HEK293 (cell line): ENCODE data around the gene GMEB2.

Experiments
- CTCF ChIA-PET: fragments of 350-600 bp; formaldehyde crosslinking; extraction: SDS; loops from one replicate; lab custom pipeline; 2021; ENCODE audit warnings: antibody characterized with exemption; lab: Yijun Ruan, JAX
- POLR2A ChIA-PET: fragments of 300-600 bp; formaldehyde crosslinking; extraction: SDS; loops from one replicate; lab custom pipeline; 2020; ENCODE audit warnings: antibody characterized with exemption, inconsistent platforms; lab: Yijun Ruan, JAX
- H3K27ac ChIP-seq: fragments of 200-500 bp; sonication (Bioruptor generic); 2 replicates; pipeline ENCODE4 v1.5.1; 2014; ENCODE audit warnings: low read depth, low read length, control low read depth, inconsistent platforms; ENCODE audit errors: extremely low read depth
- H3K36me3 ChIP-seq, 2 experiments: fragments of 200-500 bp in 1 of 2; sonication (Bioruptor generic) in 1 of 2; 1 replicate in 1 of 2; 2 replicates in 1 of 2; pipeline ENCODE4 v1.5.1; 2014 to 2017; ENCODE audit warnings: inconsistent platforms in 2 of 2, low read length in 2 of 2; ENCODE audit not compliant: control insufficient read depth in 2 of 2, insufficient read depth in 1 of 2
- H3K4me1 ChIP-seq: fragments of 200-500 bp; sonication (Bioruptor generic); 2 replicates; pipeline ENCODE4 v1.5.1; 2014; ENCODE audit warnings: mild to moderate bottlenecking, low read length, inconsistent platforms; ENCODE audit not compliant: control insufficient read depth, insufficient read depth
- H3K4me3 ChIP-seq: 2 replicates; pipeline ENCODE4 v1.5.1; 2011; ENCODE audit warnings: low read depth, mild to moderate bottlenecking, control low read depth, low read length, moderate library complexity
- H3K9me3 ChIP-seq: fragments of 200-500 bp; sonication (Bioruptor generic); 2 replicates; pipeline ENCODE4 v1.5.1; 2014; ENCODE audit warnings: low read depth, low read length, inconsistent platforms; ENCODE audit not compliant: control insufficient read depth, insufficient read depth
- ATF2 ChIP-seq: fragments of 450-650 bp; formaldehyde crosslinking; IDR thresholded peaks from 2 replicates; pipeline ENCODE4 v1.5.1; 2016; ENCODE audit warnings: missing biosample characterization, missing genetic modification characterization, low read depth
- ELK4 ChIP-seq: IDR thresholded peaks from 2 replicates; pipeline ENCODE4 v1.6.1; 2011; ENCODE audit warnings: mild to moderate bottlenecking, low read depth, low read length, borderline replicate concordance
- HOXA7 ChIP-seq: sonication (generic); formaldehyde crosslinking; IDR thresholded peaks from 2 replicates; pipeline ENCODE4 v1.8.1; 2022; ENCODE audit warnings: missing genetic modification reagents, borderline replicate concordance
- KLF10 ChIP-seq: fragments of 450-650 bp; IDR thresholded peaks from 2 replicates; pipeline ENCODE4 v1.5.1; 2018; ENCODE audit warnings: missing biosample characterization, mild to moderate bottlenecking, missing genetic modification characterization
- PRDM4 ChIP-seq: fragments of 450-650 bp; formaldehyde crosslinking; IDR thresholded peaks from 2 replicates; pipeline ENCODE4 v1.5.1; 2017; ENCODE audit warnings: missing biosample characterization, missing genetic modification characterization
- ZBTB8A ChIP-seq: fragments of 450-650 bp; formaldehyde crosslinking; IDR thresholded peaks from 2 replicates; pipeline ENCODE4 v1.5.1; 2016; ENCODE audit warnings: missing biosample characterization, missing genetic modification characterization
- ZFP41 ChIP-seq: fragments of 450-650 bp; formaldehyde crosslinking; IDR thresholded peaks from 2 replicates; pipeline ENCODE4 v1.5.1; 2016; ENCODE audit warnings: missing biosample characterization, missing genetic modification characterization, borderline replicate concordance
- ZNF148 ChIP-seq: fragments of 450-650 bp; formaldehyde crosslinking; IDR thresholded peaks from 2 replicates; pipeline ENCODE4 v1.5.0; 2017; ENCODE audit warnings: missing biosample characterization, missing genetic modification characterization, borderline replicate concordance
- ZNF18 ChIP-seq: fragments of 450-650 bp; formaldehyde crosslinking; IDR thresholded peaks from 2 replicates; pipeline ENCODE4 v1.5.1; 2016; ENCODE audit warnings: missing biosample characterization, missing genetic modification characterization
- ZNF19 ChIP-seq: fragments of 450-650 bp; formaldehyde crosslinking; IDR thresholded peaks from 2 replicates; pipeline ENCODE4; 2016; ENCODE audit warnings: missing biosample characterization, missing genetic modification characterization, low read depth
- ZNF221 ChIP-seq: fragments of 450-650 bp; formaldehyde crosslinking; IDR thresholded peaks from 2 replicates; pipeline ENCODE4 v1.5.1; 2017; ENCODE audit warnings: missing biosample characterization, missing genetic modification characterization, borderline replicate concordance
- ZNF223 ChIP-seq: fragments of 450-650 bp; formaldehyde crosslinking; IDR thresholded peaks from 2 replicates; pipeline ENCODE4 v1.5.1; 2016; ENCODE audit warnings: missing biosample characterization, missing genetic modification characterization
- ZNF350 ChIP-seq: fragments of 450-650 bp; formaldehyde crosslinking; IDR thresholded peaks from 2 replicates; pipeline ENCODE4 v1.5.0; 2017; ENCODE audit warnings: missing biosample characterization, mild to moderate bottlenecking, missing genetic modification characterization
- ZNF398 ChIP-seq: fragments of 450-650 bp; formaldehyde crosslinking; IDR thresholded peaks from 2 replicates; pipeline ENCODE4 v1.5.1; 2017; ENCODE audit warnings: missing biosample characterization, missing genetic modification characterization
- ZNF600 ChIP-seq: fragments of 450-650 bp; formaldehyde crosslinking; IDR thresholded peaks from 2 replicates; pipeline ENCODE4 v1.5.1; 2016; ENCODE audit warnings: missing biosample characterization, missing genetic modification characterization

GMEB2 gene

GRCh38 chr20:63546956-63547724 lies 79.8 kb downstream of the GMEB2 start:
- POLR2A ChIA-PET, result interaction anchor here (1.1 to 1.6 kb wide), 2 partner anchors 22 to 26 kb away, joined by 3 to 7 read pairs; partner anchors contain the start of gene PPDPF

GRCh38 chr20:63546256-63546955 lies 80.5 kb downstream of the GMEB2 start:
- Histone ChIP-seq H3K27ac (no peak overlapping the region), H3K36me3 (no peaks in the 10 kb centered on the region), H3K4me3 (no peak overlapping the region), H3K4me1 (no peaks in the 10 kb centered on the region), H3K9me3 (no peaks in the 10 kb centered on the region)
- ChIA-PET POLR2A (interaction anchor here (0.6 to 1.6 kb wide), 3 partner anchors 23 to 28 kb away, joined by 3 to 7 read pairs (median 3); partner anchors contain the start of genes HELZ2 and PPDPF), CTCF (interaction anchor here (0.6 to 1.3 kb wide), 2 partner anchors 9 to 69 kb away, joined by 3 to 4 read pairs; no protein-coding TSS in a partner anchor)
- TF ChIP-seq ATF2 (no peak), ZNF223 (tag by site-specific recombination) (no peak), ZNF18 (tag by site-specific recombination) (no peak), ZNF350 (tag by site-specific recombination) (no peak), ZFP41 (tag by site-specific recombination) (no peak), ZNF398 (tag by site-specific recombination) (no peak), ZNF148 (tag by site-specific recombination) (no peak)

More at GRCh38 chr20:63546956-63547724, 79.8 kb downstream of the GMEB2 start:
- Histone ChIP-seq H3K4me1 (no peaks in the 10 kb centered on the region), H3K36me3 (no peaks in the 10 kb centered on the region), H3K27ac (no peak overlapping the region), H3K4me3 (no peak overlapping the region), H3K9me3 (no peaks in the 10 kb centered on the region)
- CTCF ChIA-PET, result interaction anchor here (0.6 to 1.3 kb wide), 2 partner anchors 9 to 70 kb away, joined by 3 to 4 read pairs; no protein-coding TSS in a partner anchor
- no peak for TF ChIP-seq KLF10 (tag by site-specific recombination)
- TF ChIP-seq ZNF600 (tag by site-specific recombination), result 0 out of 2 replicates have a peak, but pooled peaks have one; percentile 26
- no peak for TF ChIP-seq ZNF19 (tag by site-specific recombination)
- TF ChIP-seq ZBTB8A (tag by site-specific recombination), result no peak
- TF ChIP-seq PRDM4 (tag by site-specific recombination), result no peak
- TF ChIP-seq ELK4, result no peak
- no peak for TF ChIP-seq ZNF221 (tag by site-specific recombination)
- no peak for TF ChIP-seq HOXA7
